GM12872 (cell line): ENCODE data around the gene SEMA3E.

Source experiments
- TF ChIP-seq, protein P1 (sequence below): IDR thresholded peaks from 3 replicates; pipeline ENCODE4 v1.5.1; 2011; ENCODE audit warnings: low read depth, mild to moderate bottlenecking, low read length, moderate library complexity; ENCODE audit not compliant: insufficient read depth

SEMA3E gene

GRCh38 chr7:83442911-83443310 is 206.0 kb downstream of the SEMA3E start:
- TF ChIP-seq, protein P1, sequence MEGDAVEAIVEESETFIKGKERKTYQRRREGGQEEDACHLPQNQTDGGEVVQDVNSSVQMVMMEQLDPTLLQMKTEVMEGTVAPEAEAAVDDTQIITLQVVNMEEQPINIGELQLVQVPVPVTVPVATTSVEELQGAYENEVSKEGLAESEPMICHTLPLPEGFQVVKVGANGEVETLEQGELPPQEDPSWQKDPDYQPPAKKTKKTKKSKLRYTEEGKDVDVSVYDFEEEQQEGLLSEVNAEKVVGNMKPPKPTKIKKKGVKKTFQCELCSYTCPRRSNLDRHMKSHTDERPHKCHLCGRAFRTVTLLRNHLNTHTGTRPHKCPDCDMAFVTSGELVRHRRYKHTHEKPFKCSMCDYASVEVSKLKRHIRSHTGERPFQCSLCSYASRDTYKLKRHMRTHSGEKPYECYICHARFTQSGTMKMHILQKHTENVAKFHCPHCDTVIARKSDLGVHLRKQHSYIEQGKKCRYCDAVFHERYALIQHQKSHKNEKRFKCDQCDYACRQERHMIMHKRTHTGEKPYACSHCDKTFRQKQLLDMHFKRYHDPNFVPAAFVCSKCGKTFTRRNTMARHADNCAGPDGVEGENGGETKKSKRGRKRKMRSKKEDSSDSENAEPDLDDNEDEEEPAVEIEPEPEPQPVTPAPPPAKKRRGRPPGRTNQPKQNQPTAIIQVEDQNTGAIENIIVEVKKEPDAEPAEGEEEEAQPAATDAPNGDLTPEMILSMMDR, result no peak

GRCh38 chr7:83439026-83439425 is 209.9 kb downstream of the SEMA3E start:
- TF ChIP-seq, protein P1, result no peak

- TF ChIP-seq, protein P1, result no peak
These were observed 219.4 kb downstream of the SEMA3E start for GRCh38 chr7:83429493-83429892.

GRCh38 chr7:83427884-83428283 is 221.1 kb downstream of the SEMA3E start:
- TF ChIP-seq, protein P1, result no peak

- TF ChIP-seq, protein P1, result no peak
These were observed 222.6 kb downstream of the SEMA3E start for GRCh38 chr7:83426325-83426724.

DNA sequence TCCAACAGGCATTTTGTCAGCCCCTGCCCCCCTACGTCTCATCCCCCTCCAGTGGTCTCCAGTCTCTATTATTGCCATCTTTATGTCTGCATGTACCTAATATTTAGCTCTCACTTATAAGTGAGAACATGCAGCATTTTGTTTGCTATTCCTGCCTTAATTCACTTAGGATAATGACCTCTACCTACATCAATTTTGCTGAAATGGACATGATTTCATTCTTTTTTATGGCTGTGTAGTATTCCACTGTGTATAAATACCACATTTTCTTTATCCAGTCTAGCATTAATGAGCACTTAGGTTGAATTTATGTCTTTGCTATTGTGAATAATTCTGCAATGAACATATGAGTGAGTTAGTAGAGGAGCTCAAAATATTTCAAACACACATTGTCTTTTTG is 229.9 kb downstream of the SEMA3E start:
- TF ChIP-seq, protein P1, result no peak

DNA sequence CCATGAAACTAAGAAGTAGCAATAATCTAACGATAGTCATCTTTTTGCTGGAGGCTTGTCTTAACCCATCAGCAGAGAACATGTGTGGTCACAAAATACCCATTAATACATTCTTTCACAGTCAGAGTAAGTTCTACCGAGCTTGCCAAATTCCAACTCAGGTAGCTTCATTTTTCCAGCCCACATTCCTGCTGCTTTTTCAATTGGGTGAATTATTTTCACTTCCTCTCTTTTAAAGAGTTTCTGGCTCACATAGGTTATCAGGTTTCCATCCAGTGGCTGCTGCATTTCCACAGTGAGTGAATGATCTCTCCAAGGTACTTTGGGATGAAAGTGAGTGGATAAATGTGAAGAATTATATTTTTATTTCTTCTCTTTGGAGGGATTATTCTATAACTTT is 233.1 kb downstream of the SEMA3E start:
- TF ChIP-seq, protein P1, result no peak

GRCh38 chr7:83414947-83415346 is 234.0 kb downstream of the SEMA3E start:
- TF ChIP-seq, protein P1, result no peak
